SH-SY5Y (cell line): ENCODE results near the gene YIF1A.

Experiments
- GATA2 ChIP-seq: IDR thresholded peaks from 2 replicates; pipeline ENCODE4 v1.6.1; 2011; ENCODE audit warnings: mild to moderate bottlenecking, low read depth, low read length
- GATA3 ChIP-seq: IDR thresholded peaks from 2 replicates; pipeline ENCODE4 v1.6.1; 2011; ENCODE audit warnings: low read depth, mild to moderate bottlenecking, low read length, moderate library complexity

GRCh38 chr11:66265531-66266377 lies 23.2 kb downstream of the YIF1A start:
- no peak for TF ChIP-seq GATA2
- TF ChIP-seq GATA3, result no peak
